Measurements from ENCODE around the gene RAF1.
"Not testable (repeated sequence)": the region's sequence is repeated elsewhere in the genome, so short reads cannot be mapped to it uniquely, and the experiment has no call there.

Gene RAF1

DNA sequence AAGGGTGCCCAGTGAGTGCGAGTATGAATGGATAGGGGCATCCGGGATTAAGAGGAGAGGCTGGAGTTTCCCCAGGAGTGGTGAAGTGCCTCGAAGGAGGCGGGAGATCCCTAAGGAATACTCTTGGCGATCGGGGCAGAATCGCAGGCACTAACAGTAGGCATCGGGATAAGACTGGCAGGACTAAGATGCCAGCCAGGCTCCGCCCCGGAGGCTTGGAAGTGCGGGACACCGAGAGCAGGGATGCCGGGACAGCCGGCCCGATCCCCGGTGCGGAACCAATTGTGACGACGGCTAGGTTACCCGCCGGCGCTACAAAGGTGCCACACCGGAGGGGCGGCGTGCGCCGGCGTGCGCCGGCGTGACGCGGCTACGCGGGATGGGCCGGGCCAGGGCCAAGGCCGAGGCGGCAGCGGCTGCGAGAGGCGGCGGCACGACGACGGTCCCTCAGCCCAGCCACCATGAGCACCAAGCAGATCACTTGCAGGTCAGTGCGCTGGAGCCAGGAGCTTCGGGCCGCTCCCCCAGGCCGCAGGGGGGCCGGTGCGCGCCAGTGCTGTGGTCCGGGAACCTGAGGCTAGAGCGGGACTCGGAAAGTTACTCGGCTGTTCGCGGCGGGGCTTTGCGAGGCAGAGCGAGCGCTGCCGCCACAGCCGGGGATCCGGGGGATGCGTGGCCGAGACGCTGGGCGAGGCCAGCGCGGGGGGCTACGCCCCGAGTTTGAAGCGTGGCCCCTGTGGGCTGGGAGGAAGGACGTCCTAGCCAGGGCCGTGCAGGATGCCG lies 107.0 kb downstream of the RAF1 start, which contains the start of gene MKRN2:
TSS of gene MKRN2 (plus strand) at position 398 of the 783 bp plus-strand sequence. CDS start at position 462, 64 bp downstream.
- DNase-seq = peak; percentile 92

- no peak for DNase-seq
Observed at GRCh38 chr3:12556314-12556689, 107.6 kb downstream of the RAF1 start.

DNA sequence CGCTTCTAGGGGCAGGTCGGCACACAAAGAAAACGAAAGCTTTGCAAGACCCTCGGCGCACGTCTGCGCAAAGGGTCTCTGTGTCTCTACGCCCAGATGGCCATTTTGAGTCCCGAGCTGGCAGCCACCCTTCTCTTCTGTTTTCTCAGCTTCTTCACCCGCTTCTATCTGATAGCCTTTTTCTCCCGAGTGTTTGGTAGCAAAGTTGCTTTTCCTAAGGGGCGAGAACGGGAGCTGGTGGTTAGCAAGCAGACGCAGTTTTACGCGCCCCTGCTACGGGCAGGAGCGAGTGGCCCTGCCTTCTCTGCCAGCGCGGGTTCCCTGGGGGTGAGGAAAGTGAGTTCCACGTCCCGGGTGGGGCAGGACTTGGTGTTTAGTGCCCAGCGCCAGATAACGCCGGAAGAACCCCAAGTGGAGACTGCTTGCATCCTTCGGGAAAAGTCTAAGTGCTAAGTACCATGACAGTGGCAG lies 110.0 kb downstream of the RAF1 start:
- peak; percentile 37 for DNase-seq

GRCh38 chr3:12549971-12550760 lies 113.8 kb downstream of the RAF1 start:
- no peak for DNase-seq

DNA sequence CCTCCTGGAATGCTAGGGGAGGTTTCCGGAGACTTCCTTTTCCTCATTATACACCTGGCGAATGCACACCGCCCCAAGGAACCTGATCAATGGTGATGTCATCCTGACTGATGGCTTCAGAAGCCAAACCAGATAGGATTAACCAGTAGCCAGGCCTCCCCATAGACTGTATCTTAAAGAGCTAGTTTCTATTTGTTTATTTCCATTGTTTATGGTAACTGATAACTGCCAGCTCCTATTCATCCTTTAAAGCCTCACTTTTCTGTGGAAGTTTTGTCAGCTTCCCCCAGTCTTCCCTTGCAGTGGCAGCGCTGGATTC lies 118.5 kb downstream of the RAF1 start, which contains the start of gene MKRN2OS:
TSS of gene MKRN2OS (minus strand) at position 27 of the 319 bp plus-strand sequence. CDS start 35 bp downstream, outside the sequence.
- no peak for DNase-seq

DNA sequence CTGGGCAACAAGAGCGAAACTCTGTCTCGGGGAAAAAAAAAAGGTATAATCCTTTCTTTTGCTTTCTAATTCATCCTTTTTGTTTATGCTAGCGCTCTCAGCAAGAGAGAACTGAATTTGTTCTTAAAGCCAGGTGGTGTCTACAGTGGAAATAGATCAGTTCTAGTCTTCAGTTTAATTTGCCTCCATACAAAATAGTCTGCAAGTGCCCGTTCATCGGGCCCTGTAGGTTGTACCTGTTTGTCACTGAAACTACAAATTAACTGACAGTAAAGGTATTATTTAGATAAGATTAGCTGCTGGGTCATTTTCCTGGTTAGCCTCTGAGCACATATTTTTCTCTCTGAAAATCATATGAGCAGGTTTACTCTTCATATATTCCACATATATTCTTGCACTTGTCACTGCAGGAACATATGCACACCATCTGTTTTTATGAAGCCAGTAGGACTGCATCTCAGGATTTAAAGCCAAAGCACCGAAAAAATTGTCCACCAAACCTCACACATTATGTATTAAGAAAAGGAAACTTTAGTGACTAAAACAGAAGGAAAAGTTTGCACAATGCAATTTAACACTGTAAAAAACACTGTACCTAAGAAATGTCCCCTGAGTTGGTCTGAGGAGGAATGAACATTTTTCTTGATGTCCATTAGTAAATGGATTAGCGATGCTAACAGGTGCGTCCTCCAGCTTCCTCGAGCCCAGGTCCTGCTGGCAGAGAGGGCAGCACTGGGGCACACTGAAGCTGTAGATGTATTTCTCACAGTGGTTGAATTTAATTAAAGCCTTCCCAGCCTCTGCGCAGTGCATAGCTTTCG lies 119.1 kb downstream of the RAF1 start:
- no peak for DNase-seq

- DNase-seq = not testable (repeated sequence)
Observed at GRCh38 chr3:12543497-12543896, 120.4 kb downstream of the RAF1 start.

DNA sequence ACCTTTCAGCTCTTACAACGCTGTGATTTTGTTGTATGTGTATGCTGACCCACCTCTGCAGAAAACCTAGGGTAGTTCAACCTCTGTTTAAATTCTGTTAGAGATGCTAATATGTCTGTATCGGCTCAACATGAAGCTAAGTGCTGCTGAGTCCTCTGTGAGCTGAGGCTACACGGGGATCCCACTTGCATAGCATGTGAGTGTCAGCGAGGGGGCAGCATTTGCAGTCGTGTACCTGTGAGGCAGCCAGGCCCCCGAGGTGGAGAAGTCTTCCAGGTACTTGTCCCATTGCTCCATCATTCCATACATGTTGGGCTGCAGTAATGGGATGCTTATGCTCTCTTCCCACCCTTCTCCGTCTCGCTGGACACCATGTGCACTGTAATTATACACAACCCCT lies 122.3 kb downstream of the RAF1 start:
- DNase-seq = no peak

GRCh38 chr3:12536423-12536822 lies 127.5 kb downstream of the RAF1 start:
- no peak for DNase-seq

All from activated T-cell treated with anti-CD3 and anti-CD28 coated beads, Interleukin-2, amount 50 U/mL, for 1 hour (primary cell).